SK-N-SH (cell line): ENCODE results near the gene SPRED3.

Experiments used
- MAX ChIP-seq: IDR thresholded peaks from 2 replicates; pipeline ENCODE4 v1.4.0; 2012; ENCODE audit warnings: low read depth
- RFX5 ChIP-seq: IDR thresholded peaks from 2 replicates; pipeline ENCODE4 v1.6.1; 2012; ENCODE audit warnings: mild to moderate bottlenecking, improper control_type of control experiment, low read length

DNA sequence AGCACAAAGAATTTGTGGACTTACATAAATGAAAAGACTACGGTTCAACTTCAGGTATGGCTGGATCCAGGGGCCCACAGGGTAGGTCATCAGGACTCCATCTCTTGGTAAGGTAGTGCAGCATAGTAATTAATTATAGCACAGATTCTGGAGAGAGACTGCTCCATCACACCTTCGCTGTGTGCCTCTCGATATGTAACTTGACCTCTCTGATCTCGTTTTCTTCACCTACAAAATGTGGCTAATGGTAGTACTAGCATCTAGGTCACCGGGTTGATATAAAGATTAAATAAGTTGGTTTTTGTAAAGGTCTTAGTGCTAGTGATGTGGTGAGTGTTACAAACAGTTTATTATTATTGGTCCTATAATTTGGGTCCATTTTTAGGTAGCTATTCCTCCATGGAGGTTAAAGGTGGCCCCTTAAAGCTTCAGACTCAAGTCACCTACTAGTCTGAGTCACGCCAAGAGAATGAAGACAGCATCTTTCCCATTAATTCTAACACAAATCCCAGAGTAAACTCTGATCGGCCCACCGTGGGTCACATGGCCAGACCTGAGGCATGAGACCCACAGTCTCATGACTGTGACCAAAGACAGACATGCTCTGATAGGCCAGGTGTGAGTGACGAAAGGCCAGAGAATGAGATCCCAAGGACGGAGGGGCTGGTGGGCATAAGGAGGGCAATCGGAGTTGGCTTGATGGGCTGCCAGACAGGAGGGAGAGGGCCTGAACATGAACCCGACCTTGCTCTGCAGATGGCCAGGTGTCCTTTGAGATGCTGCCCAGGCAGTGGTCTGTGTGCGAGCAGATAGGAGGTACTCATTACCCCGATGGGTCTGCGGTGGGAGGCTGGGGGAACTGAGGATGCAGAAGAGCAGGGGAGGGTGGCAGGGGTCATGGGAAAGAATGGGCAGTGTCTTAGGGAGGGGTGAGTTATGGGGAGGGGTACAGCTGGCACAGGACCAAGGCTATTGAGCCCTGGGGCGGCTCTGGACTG lies 32.5 kb upstream of the SPRED3 start:
- TF ChIP-seq MAX (no peak), RFX5 (no peak)
